Stimulated activated naive CD8-positive, alpha-beta T cell treated with anti-CD3 and anti-CD28 coated beads, Interleukin-15, Interleukin-2, amounts not matched to agents 100 ng/mL and 50 ng/mL, for 24 hours (primary cell): ENCODE measurements around the gene SVOP.

ENCODE experiments used
- H3K27ac Mint-ChIP-seq: one replicate; pipeline ENCODE4 v1.8.0; 2021; ENCODE audit warnings: mild to moderate bottlenecking, mixed read lengths
- H3K27me3 Mint-ChIP-seq: one replicate; pipeline ENCODE4 v1.8.0; 2021; ENCODE audit warnings: mixed read lengths
- H3K36me3 Mint-ChIP-seq: one replicate; pipeline ENCODE4 v1.8.0; 2021; ENCODE audit warnings: low read depth, mixed read lengths
- H3K4me1 Mint-ChIP-seq: one replicate; pipeline ENCODE4 v1.8.0; 2021; ENCODE audit warnings: low read depth, mixed read lengths
- H3K4me3 Mint-ChIP-seq: one replicate; pipeline ENCODE4 v1.8.0; 2021; ENCODE audit warnings: mild to moderate bottlenecking, mixed read lengths
- H3K9me3 Mint-ChIP-seq: one replicate; pipeline ENCODE4 v1.8.0; 2021; ENCODE audit warnings: mixed read lengths

SVOP gene

GRCh38 chr12:108969622-108970021 is 51.2 kb downstream of the SVOP start:
- Mint-ChIP-seq H3K36me3 (no peaks in the 10 kb centered on the region), H3K4me1 (no peaks in the 10 kb centered on the region), H3K27me3 (peaks cover 8% of the 10 kb centered on the region), H3K4me3 (no peak overlapping the region), H3K9me3 (no peaks in the 10 kb centered on the region), H3K27ac (no peak overlapping the region)

GRCh38 chr12:108967869-108968540 is 52.9 kb downstream of the SVOP start:
- H3K27me3 Mint-ChIP-seq: peaks cover 8% of the 10 kb centered on the region
- H3K36me3 Mint-ChIP-seq: no peaks in the 10 kb centered on the region
- H3K4me3 Mint-ChIP-seq: no peak overlapping the region
- no peaks in the 10 kb centered on the region for H3K4me1 Mint-ChIP-seq
- H3K9me3 Mint-ChIP-seq: no peaks in the 10 kb centered on the region
- no peak overlapping the region for H3K27ac Mint-ChIP-seq

GRCh38 chr12:108966378-108967151 is 54.3 kb downstream of the SVOP start:
- H3K36me3 Mint-ChIP-seq: no peaks in the 10 kb centered on the region
- no peak overlapping the region for H3K4me3 Mint-ChIP-seq
- H3K27me3 Mint-ChIP-seq: peaks cover 8% of the 10 kb centered on the region
- H3K9me3 Mint-ChIP-seq: no peaks in the 10 kb centered on the region
- H3K27ac Mint-ChIP-seq: no peak overlapping the region
- no peaks in the 10 kb centered on the region for H3K4me1 Mint-ChIP-seq

- peaks cover 8% of the 10 kb centered on the region for H3K27me3 Mint-ChIP-seq
- H3K36me3 Mint-ChIP-seq: no peaks in the 10 kb centered on the region
- H3K4me1 Mint-ChIP-seq: no peaks in the 10 kb centered on the region
- H3K4me3 Mint-ChIP-seq: no peak overlapping the region
- no peaks in the 10 kb centered on the region for H3K9me3 Mint-ChIP-seq
- H3K27ac Mint-ChIP-seq: no peak overlapping the region
Measured at GRCh38 chr12:108965886-108966285, 55.0 kb downstream of the SVOP start.

- Mint-ChIP-seq H3K36me3 (no peaks in the 10 kb centered on the region), H3K4me3 (no peak overlapping the region), H3K27ac (no peak overlapping the region), H3K9me3 (no peaks in the 10 kb centered on the region), H3K4me1 (no peaks in the 10 kb centered on the region), H3K27me3 (peaks cover 8% of the 10 kb centered on the region)
Measured at GRCh38 chr12:108964371-108965352, 56.2 kb downstream of the SVOP start.

- no peak overlapping the region for H3K27ac Mint-ChIP-seq
- no peaks in the 10 kb centered on the region for H3K36me3 Mint-ChIP-seq
- H3K9me3 Mint-ChIP-seq: no peaks in the 10 kb centered on the region
- H3K4me3 Mint-ChIP-seq: no peak overlapping the region
- H3K27me3 Mint-ChIP-seq: peaks cover 2% of the 10 kb centered on the region
- H3K4me1 Mint-ChIP-seq: no peaks in the 10 kb centered on the region
Measured at GRCh38 chr12:108962256-108962655, 58.6 kb downstream of the SVOP start.

GRCh38 chr12:108959748-108960655 is 60.9 kb downstream of the SVOP start:
- no peak overlapping the region for H3K4me3 Mint-ChIP-seq
- no peaks in the 10 kb centered on the region for H3K9me3 Mint-ChIP-seq
- no peak overlapping the region for H3K27ac Mint-ChIP-seq
- no peaks in the 10 kb centered on the region for H3K36me3 Mint-ChIP-seq
- peaks cover 2% of the 10 kb centered on the region for H3K27me3 Mint-ChIP-seq
- H3K4me1 Mint-ChIP-seq: no peaks in the 10 kb centered on the region

GRCh38 chr12:108955225-108955835 is 65.5 kb downstream of the SVOP start:
- Mint-ChIP-seq H3K36me3 (no peaks in the 10 kb centered on the region), H3K27me3 (peaks cover 10% of the 10 kb centered on the region), H3K4me1 (no peaks in the 10 kb centered on the region), H3K4me3 (no peak overlapping the region), H3K27ac (no peak overlapping the region), H3K9me3 (no peaks in the 10 kb centered on the region)

- H3K27ac Mint-ChIP-seq: no peak overlapping the region
- H3K4me3 Mint-ChIP-seq: no peak overlapping the region
- H3K4me1 Mint-ChIP-seq: no peaks in the 10 kb centered on the region
- H3K36me3 Mint-ChIP-seq: no peaks in the 10 kb centered on the region
- H3K9me3 Mint-ChIP-seq: peaks cover 8% of the 10 kb centered on the region
- peaks cover 7% of the 10 kb centered on the region for H3K27me3 Mint-ChIP-seq
Measured at GRCh38 chr12:108950991-108951739, 69.7 kb downstream of the SVOP start.

- Mint-ChIP-seq H3K4me3 (no peak overlapping the region), H3K36me3 (no peaks in the 10 kb centered on the region), H3K27me3 (peaks cover 7% of the 10 kb centered on the region), H3K9me3 (peaks cover 8% of the 10 kb centered on the region), H3K27ac (no peak overlapping the region), H3K4me1 (no peaks in the 10 kb centered on the region)
Measured at GRCh38 chr12:108949976-108950375, 70.9 kb downstream of the SVOP start.

- H3K9me3 Mint-ChIP-seq: peaks cover 8% of the 10 kb centered on the region
- H3K4me1 Mint-ChIP-seq: no peaks in the 10 kb centered on the region
- peaks cover 7% of the 10 kb centered on the region for H3K27me3 Mint-ChIP-seq
- H3K4me3 Mint-ChIP-seq: no peak overlapping the region
- H3K36me3 Mint-ChIP-seq: no peaks in the 10 kb centered on the region
- no peak overlapping the region for H3K27ac Mint-ChIP-seq
Measured at GRCh38 chr12:108948367-108948766, 72.5 kb downstream of the SVOP start.

- peaks cover 4% of the 10 kb centered on the region for H3K27me3 Mint-ChIP-seq
- H3K4me1 Mint-ChIP-seq: no peaks in the 10 kb centered on the region
- H3K9me3 Mint-ChIP-seq: peaks cover 8% of the 10 kb centered on the region
- H3K27ac Mint-ChIP-seq: no peak overlapping the region
- H3K36me3 Mint-ChIP-seq: no peaks in the 10 kb centered on the region
- H3K4me3 Mint-ChIP-seq: no peak overlapping the region
Measured at GRCh38 chr12:108947097-108947496, 73.8 kb downstream of the SVOP start.

GRCh38 chr12:108940138-108940537 is 80.7 kb downstream of the SVOP start:
- Mint-ChIP-seq H3K27me3 (peaks cover 3% of the 10 kb centered on the region), H3K36me3 (no peaks in the 10 kb centered on the region), H3K4me3 (no peak overlapping the region), H3K27ac (no peak overlapping the region), H3K9me3 (no peaks in the 10 kb centered on the region), H3K4me1 (no peaks in the 10 kb centered on the region)
